GM18517 (cell line): ENCODE data around the gene PHKA2.

ENCODE experiments used
- ATAC-seq: cut with Tn5 transposase; IDR thresholded peaks from one replicate; pipeline ENCODE4 v1.9.1; 2021; ENCODE audit warnings: mild to moderate bottlenecking, moderate library complexity; ENCODE audit not compliant: unreplicated experiment

PHKA2 gene

GRCh38 chrX:18931972-18932371 is 51.9 kb downstream of the PHKA2 start:
- no peak for ATAC-seq

- ATAC-seq, result no peak
These were observed 54.1 kb downstream of the PHKA2 start for GRCh38 chrX:18929775-18930174.

DNA sequence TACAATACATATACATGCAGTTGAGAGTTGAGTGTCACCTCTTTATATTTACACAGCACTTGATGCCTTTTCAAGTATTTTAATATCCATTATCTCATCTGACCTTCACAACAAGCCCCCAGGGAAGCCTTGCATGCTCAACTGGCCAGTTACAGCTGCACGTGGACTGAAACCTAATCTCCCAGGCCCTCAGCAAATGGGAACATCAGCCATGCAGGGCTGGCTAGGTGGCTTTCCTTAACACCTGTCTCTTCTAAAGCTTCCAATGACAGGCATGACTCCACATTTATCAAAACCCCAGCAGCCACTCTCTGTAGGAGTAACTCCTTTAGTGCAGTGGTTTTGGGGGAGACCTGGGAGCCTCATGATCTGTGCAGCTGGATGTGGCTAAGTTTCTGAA is 56.4 kb downstream of the PHKA2 start:
- ATAC-seq, result no peak

GRCh38 chrX:18924507-18925088 is 59.3 kb downstream of the PHKA2 start:
- ATAC-seq, result no peak

- ATAC-seq, result no peak
These were observed 63.3 kb downstream of the PHKA2 start for GRCh38 chrX:18920566-18920965.

DNA sequence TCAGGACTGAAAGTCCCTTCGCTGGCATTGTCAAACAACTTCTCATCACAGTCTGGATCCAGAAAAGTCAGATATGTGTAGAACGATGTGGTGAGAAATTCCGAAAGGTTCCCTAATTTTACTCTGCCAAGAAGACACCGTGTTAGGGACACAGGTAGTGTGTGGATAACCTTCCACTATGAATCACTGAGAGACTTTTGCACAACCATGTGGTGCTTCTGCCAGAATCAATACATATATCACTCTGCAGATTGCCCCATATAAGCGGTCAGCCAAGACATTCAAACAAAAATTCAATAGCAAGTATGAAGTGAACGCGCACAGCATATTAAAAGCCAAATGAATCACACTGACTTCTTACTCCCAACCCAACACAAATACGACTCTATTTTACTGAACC is 63.8 kb downstream of the PHKA2 start:
- ATAC-seq, result no peak

DNA sequence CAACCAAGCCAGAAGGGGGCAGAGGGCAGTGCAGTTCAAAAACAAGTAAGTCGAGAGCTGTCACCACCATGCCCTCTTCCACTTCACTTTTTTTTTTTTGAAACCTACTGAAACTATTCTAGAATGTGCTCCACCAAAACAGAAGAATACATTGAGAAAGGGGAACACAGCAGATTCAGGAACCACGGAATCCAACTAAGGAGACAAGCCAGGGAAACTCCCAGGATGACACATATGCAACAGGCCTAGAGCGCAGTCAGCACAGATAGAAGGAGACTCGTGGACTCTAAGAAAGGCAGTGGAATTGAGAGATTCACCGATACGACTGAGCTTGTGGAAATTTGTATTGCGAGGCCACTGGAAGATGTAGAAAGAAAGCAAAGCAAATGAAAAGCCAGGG is 66.1 kb downstream of the PHKA2 start:
- no peak for ATAC-seq

DNA sequence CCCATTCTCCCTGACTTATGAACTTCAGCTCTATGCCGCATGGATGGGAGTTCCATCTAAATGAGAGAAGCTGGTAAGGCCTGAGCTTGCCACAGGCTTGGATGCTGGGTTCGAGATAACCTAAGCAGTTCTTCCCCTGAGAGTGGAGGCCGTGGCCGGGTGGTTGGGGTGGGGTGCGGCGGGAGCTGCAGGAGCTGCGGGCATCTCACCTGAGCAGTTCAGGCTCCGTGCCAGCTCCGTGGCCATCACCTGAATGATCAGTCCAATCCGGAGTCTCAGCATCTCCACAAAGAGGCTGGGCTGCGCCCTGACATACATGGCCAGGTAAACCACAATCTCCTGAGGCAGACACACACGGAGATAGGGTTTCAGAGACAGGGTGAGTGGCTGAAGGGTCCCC is 77.6 kb downstream of the PHKA2 start:
- no peak for ATAC-seq

GRCh38 chrX:18900401-18900976 is 83.4 kb downstream of the PHKA2 start:
- ATAC-seq, result no peak

- no peak for ATAC-seq
These were observed 84.0 kb downstream of the PHKA2 start for GRCh38 chrX:18899796-18900380.

- no peak for ATAC-seq
These were observed 85.4 kb downstream of the PHKA2 start for GRCh38 chrX:18898492-18898891.

DNA sequence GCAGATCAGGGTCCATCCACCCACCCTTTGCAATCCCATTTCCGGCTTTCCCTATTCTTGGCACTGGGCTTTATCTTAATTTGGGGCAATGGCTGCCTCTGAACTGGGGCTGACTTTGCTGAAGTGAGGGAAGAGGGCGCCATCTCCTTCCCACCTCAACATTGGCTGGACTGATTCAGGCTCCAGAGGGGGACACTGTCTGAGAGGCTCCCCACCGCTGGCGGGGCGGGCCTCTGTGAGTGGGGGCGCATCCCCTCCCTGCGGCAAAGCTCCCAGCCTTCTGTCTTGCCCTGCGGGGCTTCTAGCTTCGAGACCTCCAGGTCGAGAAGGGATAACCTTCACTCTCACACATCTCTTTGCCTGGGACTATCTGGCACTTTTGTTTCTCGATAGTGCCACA is 85.8 kb downstream of the PHKA2 start:
- no peak for ATAC-seq

GRCh38 chrX:18897611-18898010 is 86.3 kb downstream of the PHKA2 start:
- no peak for ATAC-seq

DNA sequence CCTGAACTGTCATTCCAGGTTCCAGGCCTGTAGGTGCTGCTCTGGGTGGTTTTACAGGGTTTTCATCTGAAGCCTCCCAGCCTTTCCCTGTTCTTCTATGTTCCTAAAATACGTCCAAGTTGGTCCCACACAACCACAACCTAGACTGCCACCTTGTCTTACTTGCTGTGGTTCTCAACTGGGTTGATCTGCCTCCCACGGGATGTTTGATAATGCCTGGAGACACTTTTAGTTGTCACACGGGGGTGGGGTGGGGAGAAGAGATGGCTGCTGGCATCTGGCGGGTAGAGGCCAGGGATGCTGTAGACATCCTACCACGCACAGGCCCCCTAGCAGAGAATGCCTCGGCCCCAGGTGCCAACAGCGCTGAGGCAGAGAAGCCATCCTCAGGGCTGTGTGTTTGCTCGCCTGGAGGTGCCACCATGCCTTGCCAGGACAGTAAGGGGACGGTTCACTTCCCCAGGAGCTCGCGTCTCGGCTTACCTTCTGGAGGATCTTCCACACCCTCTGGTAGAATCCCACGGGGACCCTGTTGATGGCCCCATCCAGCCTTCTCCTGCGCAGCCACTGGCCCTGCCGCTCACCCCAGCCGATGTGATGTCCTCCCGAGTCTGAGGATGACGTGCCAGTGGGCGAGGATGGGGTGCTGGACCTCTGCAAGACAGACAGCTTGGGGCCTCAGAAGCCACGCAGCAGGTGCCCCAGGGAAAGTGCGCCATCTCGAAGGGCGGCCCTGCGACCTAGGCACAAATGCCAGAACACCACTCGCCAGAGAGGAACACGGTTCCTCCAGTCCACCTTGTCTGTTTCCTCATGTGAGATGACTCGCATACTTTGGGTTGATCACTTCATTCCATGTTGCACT is 87.0 kb downstream of the PHKA2 start:
- ATAC-seq, result no peak

- ATAC-seq, result no peak
These were observed 88.5 kb downstream of the PHKA2 start for GRCh38 chrX:18895189-18895951.

DNA sequence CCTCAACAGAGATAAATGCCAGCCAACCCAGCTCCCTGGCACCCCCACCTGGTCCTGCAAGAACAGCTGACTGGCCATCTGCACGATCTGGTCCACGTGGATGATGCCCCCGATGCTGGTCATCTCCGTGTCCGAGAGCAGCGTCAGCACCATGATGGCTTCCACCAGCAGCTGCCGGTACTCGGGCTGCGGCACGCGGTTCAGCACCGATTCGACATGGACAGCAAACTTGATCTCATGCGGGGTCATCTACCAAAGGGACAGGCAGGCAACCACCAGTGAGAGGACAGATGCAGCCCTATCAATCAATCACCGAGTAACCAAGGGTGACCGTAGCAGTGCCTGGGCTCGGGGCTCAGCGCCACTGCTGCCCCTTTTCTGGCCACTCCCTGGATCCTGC is 89.8 kb downstream of the PHKA2 start:
- ATAC-seq, result no peak

- no peak for ATAC-seq
These were observed 90.4 kb downstream of the PHKA2 start for GRCh38 chrX:18893536-18893935.

GRCh38 chrX:18892899-18893298 is 91.0 kb downstream of the PHKA2 start:
- no peak for ATAC-seq

GRCh38 chrX:18891548-18891945 is 92.4 kb downstream of the PHKA2 start:
- ATAC-seq, result no peak

DNA sequence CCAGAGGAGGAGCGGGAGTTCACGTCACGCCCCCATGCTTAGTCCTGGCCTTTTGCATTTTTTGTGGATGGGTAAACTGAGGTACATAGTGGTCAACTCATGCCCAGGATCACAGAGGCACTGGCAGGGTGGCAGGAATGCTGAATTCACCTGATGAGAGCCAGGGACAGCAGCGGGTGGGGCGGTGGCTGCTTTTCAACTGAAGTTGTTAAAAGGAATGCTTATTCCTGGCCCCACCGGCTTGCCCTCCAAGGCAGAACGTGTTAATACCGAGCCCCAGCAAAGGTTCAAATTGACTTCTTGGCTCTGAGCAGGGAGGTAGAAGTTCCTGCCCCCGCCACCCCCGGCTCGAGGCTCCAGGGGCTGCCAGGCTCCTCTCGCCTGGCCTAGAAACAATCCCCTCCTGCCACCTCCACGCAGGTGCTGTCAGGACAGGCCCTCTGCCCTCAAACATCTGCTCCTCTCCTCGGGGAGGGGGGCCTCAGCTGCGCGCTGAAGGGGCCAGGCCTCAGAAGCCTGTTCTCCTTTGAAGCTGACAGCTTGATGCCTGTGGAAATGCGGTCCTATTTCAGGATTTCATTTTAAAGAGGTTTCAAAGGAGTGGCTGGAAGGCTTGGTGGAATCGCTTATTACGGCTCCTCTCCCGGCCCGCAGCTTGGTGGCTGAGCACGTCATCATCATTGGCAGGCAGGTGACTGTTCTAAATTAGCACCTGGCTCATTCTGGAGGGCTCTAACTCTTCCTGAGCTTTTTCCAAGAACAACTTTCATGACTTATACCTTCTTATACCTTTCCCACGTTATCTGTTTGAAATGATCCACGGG is 93.0 kb downstream of the PHKA2 start:
- ATAC-seq, result no peak
